MM.1S (cell line): ENCODE data around the gene NBEAL2.

Source experiments
- EZH2 ChIP-seq: fragments of 300-600 bp; sonication (generic); optimal IDR thresholded peaks from 2 replicates; pipeline ENCODE3; 2017; ENCODE audit warnings: low read depth, mild to moderate bottlenecking, antibody characterized with exemption, low read length, mixed read lengths
- EZH2phosphoT487 ChIP-seq: fragments of 300-600 bp; sonication (generic); IDR thresholded peaks from 2 replicates; pipeline ENCODE4 v1.6.1; 2018; ENCODE audit warnings: antibody characterized with exemption, low read length
- TF ChIP-seq, protein P1 (sequence below): fragments of 300-600 bp; sonication (generic); IDR thresholded peaks from 2 replicates; pipeline ENCODE4 v1.5.1; 2016; ENCODE audit warnings: antibody characterized with exemption, low read length, mixed read lengths

DNA sequence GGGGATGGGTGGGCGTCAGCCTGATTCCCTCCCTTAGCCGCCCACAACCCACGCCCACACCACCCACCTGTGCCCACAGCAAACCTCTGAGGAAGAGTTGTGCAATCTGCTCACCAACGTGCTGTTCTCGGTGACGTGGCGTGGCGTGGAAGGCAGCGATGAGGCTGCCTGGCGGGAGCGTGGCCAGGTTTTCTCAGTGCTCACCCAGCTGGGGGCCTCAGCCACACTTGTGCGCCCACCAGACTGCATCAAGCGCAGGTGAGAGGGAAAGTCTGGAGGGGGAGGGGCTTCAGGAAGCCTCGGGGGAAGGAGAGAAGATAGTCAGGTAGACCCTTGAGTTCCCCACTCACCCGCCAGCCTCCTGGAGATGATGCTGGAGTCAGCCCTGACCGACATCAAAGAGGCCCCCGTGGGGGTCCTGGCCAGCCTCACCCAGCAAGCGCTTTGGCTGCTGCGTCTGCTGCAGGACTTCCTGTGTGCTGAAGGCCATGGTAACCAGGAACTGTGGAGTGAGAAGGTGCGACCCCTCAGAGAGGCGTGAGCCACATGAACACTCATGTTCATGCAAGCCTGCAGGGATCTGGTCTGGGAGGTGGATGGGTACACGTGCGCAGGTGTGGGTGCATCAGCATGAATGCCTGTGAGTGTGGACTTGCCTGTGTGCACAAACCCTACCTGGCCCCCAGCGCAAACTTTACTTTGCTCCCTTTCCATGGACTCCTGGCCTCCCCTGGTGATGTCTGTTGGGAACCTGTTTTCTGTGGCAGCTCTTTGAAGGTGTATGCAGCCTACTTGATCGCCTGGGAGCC lies 21.7 kb downstream of the NBEAL2 start:
- TF ChIP-seq, protein P1, sequence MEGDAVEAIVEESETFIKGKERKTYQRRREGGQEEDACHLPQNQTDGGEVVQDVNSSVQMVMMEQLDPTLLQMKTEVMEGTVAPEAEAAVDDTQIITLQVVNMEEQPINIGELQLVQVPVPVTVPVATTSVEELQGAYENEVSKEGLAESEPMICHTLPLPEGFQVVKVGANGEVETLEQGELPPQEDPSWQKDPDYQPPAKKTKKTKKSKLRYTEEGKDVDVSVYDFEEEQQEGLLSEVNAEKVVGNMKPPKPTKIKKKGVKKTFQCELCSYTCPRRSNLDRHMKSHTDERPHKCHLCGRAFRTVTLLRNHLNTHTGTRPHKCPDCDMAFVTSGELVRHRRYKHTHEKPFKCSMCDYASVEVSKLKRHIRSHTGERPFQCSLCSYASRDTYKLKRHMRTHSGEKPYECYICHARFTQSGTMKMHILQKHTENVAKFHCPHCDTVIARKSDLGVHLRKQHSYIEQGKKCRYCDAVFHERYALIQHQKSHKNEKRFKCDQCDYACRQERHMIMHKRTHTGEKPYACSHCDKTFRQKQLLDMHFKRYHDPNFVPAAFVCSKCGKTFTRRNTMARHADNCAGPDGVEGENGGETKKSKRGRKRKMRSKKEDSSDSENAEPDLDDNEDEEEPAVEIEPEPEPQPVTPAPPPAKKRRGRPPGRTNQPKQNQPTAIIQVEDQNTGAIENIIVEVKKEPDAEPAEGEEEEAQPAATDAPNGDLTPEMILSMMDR = no peak
- no peak for TF ChIP-seq EZH2
- no peak for TF ChIP-seq EZH2phosphoT487
